SH-SY5Y (cell line): ENCODE results near the gene WDR5B.

Experiments used
- GATA2 ChIP-seq: IDR thresholded peaks from 2 replicates; pipeline ENCODE4 v1.6.1; 2011; ENCODE audit warnings: mild to moderate bottlenecking, low read depth, low read length
- GATA3 ChIP-seq: IDR thresholded peaks from 2 replicates; pipeline ENCODE4 v1.6.1; 2011; ENCODE audit warnings: low read depth, mild to moderate bottlenecking, low read length, moderate library complexity

The WDR5B gene

DNA sequence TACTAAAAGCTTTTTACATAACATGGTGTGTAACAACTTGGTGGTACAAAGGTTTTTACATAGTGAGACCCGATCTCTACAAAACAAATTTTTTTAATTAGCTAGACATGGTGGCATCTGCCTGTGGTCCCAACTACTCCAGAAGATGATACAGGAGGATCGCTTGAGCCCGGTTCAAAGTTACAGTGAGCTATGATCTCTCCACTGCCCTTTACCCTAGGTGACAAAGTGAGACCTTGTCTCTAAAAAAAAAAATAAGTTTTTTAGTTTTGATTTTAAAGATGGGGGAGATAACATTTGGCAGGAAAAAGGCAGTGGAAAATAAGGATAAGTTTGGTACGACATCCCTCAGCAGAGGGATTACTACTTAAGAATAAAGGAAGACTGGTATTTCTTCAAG is 26.0 kb downstream of the WDR5B start:
- TF ChIP-seq GATA2 (no peak), GATA3 (no peak)

DNA sequence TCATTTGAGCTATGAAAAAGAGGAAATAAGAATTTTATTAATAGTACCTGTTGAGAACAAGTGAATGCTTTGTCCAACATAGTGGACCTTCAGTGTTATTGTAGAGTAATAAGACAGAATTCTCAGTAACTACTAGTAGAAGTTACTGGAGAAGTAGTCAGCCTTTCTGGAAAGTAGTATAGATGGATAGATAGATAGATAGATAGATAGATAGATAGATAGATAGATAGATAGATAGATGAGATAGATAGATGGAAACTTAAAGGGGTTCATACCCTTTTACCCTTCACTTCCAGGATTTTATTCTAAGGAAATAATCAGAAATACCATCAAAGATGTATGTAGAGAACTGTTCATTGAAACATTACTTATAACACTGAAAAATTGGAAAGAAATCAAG is 26.7 kb downstream of the WDR5B start:
- TF ChIP-seq GATA2 (no peak), GATA3 (no peak)

DNA sequence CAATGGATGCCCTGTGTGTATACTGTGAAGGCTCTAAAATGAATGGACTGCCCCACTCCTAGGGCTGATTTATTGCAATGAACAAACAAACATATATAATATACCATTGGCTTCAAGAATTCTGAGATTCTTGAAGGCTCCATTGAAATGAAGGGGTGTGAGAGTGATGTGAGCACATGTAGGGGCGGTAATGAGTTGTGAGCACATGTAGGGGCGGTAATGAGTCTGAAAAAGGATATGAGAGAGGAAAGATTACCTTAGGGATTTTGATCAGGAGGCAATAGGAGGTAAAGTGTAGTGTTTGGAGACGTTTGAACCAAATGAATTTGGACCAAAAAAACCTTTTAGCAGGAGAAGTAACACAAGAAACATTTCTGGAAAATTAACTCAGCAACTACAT is 28.2 kb downstream of the WDR5B start:
- TF ChIP-seq GATA2, result no peak
- no peak for TF ChIP-seq GATA3

DNA sequence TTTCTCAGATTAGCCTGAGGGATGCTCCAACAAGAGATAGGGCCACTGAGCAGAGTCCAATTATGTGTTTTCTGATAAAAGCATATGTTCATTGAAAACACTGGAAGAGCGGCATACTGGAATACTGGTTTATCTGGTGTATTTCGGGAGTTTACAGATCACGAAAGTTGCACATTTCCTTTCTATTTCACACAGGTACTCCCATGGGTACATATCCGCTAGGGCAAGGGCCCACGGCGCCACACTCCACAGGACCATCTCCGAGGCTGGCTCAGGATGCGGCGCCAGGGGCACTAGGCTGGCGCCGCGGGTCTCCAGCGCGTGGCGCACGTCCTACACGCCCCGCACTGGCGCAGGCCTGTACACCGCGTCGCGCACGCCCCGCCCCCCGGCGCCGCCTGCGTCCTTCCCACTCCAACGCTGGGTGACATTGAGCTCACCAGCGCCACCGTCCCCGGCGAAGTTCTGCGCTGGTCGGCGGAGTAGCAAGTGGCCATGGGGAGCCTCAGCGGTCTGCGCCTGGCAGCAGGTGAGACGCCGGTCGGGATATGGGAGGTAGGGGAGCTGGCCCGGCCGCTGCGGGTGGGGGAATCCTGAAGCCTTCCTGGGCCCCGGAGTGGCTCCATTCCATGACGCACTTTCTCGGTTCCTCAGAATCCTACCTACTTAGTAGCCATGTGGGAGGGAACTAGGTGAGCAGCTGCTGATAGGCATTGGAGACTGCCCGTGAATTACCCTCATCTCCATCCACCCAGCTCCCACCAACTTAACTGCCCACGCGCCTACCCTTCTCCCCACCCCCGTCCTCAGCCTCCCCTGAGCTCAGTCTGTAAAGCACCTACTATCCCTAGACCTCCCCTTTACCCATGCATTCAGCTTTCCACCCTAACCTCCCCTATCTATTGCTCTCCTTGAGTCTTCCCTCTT is 31.8 kb downstream of the WDR5B start, which contains the start of gene FAM162A:
FAM162A (plus strand) TSS at position 412 of the 927 bp plus-strand sequence; CDS start at position 496, 84 bp downstream.
- TF ChIP-seq GATA2 (no peak), GATA3 (no peak)

DNA sequence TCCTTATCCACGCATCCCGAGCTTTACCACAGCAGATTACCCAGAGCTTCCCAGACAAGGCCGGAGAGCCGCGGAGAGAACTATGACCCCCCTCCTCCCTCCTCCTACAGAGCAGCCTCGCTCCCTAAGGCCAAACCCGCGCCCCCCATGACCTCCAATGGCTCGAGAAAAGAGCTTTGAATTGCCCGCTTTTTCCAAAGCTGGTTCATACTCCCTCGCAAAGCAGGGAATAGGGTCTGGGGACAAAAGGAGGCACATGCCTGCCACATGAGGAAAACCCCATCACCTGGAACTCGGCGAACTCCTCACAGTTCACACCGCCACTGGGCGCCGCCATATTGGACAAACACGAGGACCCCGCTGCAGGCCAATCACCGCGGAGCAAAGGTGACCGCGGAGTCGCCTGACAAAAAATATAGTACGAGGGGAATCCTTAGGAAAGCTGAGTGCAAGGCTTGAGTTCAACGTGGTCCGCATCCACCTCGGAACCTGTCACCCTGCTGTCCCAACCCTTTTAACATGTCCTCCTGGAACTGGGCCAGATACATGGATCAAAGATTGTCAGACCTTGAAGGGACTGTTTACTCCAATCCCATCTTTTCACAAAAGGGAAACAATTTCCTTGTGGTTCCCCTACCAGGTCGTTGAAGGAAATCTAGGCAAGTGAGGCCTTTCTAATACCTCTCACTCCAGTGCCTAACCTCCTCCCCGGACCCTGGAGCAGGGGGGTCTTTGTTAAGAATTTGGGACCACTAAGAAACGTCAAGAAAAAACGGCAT is 32.8 kb downstream of the WDR5B start, which contains the start of gene MIX23:
MIX23 (minus strand) TSS at position 344 of the 779 bp plus-strand sequence; CDS start at position 337, 7 bp downstream.
- TF ChIP-seq GATA2, result no peak
- TF ChIP-seq GATA3, result no peak

DNA sequence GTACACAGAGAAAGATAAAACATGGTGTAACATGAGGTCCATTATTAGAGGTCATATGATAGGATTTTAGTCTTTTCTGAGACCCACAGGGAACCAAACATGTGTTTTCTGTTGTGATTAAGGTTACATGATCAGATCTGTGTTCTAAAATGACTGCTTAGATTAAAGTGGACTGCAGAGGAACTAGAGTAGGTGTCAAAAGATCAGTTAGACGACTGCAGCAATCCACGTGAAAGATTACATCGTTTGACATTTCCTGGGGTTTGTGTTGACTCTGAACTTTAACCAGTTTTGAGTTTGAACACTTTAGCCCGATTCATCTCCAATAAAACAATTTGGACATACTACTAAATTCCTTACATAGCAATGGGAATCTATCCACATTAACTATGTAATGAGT is 37.9 kb downstream of the WDR5B start:
- TF ChIP-seq GATA2, result no peak
- no peak for TF ChIP-seq GATA3

DNA sequence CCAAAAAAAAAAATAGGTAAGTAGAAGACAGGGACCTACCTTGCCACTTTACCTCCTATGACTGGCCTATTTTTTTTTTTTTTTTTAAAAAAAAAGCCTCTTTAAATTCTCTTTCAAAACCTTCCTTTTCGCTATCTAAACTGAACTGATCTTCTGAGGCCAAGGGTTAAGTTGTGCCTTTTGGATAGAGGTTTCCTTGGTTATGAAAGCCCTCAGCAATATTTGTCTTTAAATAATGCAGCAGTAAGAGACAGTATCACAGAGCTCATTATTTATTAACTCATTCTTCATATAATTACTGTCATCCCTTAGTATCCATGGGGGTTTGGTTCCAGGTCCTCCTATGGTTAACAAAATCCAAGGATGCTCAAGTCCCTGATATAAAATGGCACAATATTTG is 41.8 kb downstream of the WDR5B start:
- TF ChIP-seq GATA2 (no peak), GATA3 (no peak)

DNA sequence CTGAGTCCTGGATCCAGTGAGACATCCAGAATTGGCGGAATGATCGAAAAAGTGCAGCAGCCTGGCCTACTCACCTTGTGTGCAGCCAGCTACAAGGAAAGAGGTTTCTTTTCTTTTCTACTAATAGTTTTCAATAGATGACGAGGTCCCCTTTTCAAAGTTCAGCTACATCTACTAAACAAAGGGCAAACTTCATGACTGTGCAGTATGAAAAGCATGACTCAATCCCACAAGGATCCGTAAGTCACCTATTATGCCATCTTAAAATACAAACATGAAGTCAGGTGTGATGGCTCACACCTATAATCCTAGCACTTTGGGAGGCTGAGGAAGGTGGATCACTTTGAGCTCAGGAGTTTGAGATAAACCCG is 49.5 kb downstream of the WDR5B start:
- TF ChIP-seq GATA3 (no peak), GATA2 (no peak)

DNA sequence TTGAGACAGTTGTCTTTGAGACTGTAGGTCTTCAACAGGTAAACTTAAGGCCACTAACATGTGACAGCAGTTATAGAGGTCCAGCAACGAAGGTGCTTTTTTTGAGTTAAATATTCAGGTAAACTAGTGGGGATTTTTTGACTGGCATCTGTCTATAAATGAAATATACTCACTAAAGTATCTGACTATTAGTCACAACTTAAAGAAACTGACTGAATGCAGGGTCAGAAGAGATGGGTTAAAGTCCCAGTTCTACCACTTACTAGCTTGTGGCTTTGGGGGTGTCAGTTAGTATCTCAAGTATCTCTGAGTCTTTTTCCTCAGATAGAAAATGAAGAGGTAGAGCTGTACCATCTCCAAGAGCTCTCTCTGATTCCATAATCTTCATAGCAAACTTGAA is 50.8 kb downstream of the WDR5B start:
- TF ChIP-seq GATA2 (no peak), GATA3 (no peak)

DNA sequence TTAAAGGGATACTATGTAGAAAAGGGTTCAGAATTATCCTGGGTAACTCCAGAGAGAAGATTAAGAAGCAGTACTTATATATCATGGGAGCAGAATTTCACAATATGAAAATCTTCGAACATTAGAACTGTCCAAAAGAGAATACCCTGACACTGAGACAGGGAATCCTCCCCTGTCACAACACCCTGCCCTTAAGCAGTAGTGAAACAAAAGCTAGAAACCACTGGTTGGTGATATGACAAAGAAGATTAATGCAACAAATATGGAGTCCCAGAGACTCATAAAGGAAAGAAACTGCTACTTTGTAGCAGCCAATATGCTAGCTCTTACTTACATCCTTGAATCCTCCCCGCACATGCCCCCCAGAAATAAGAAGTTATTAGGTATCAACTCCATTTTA is 51.4 kb downstream of the WDR5B start:
- TF ChIP-seq GATA3 (no peak), GATA2 (no peak)
